B cell (primary cell): ENCODE data around the gene EIF4ENIF1. TPM values are rescaled to one million over a fixed set of nuclear protein-coding genes. Genes with fewer than 3 reads are reported as not detected.

Source experiments
- ATAC-seq: fragments of 200-7000 bp; cut with Tn5 transposase; one replicate; pipeline ENCODE4 v1.10.0; 2021; ENCODE audit warnings: low read depth, mild to moderate bottlenecking, moderate number of reproducible peaks, moderate library complexity
- CTCF ChIA-PET: fragments of 350-600 bp; sonication (Branson Sonifier 250); formaldehyde crosslinking; loops from one replicate; lab custom pipeline; 2021; ENCODE audit warnings: antibody characterized with exemption, inconsistent platforms; lab: Charles Lee
- POLR2A ChIA-PET: fragments of 350-600 bp; sonication (Branson Sonifier 250); formaldehyde crosslinking; loops from one replicate; lab custom pipeline; 2021; ENCODE audit warnings: antibody characterized with exemption; lab: Charles Lee
- DNase-seq: peaks from one replicate; pipeline ENCODE4 v3.0.0; 2013
- H2AFZ ChIP-seq: 2 replicates; pipeline ENCODE4 v1.6.1; 2012; ENCODE audit warnings: mild to moderate bottlenecking, low read depth, low read length; ENCODE audit not compliant: insufficient read depth, poor library complexity, severe bottlenecking
- H3K27ac ChIP-seq, 2 donors: 1 replicate in 1 of 2; 2 replicates in 1 of 2; pipeline ENCODE4 v1.5.1; 2012 to 2013; ENCODE audit warnings: low read length in 2 of 2, mild to moderate bottlenecking in 2 of 2, moderate library complexity in 1 of 2
- H3K27me3 ChIP-seq, 4 experiments: fragments of 200-600 bp in 1 of 4; sonication (generic) in 1 of 4; replicated peaks in 1 of 4; 1 replicate in 2 of 4; 2 replicates in 2 of 4; pipeline versions ENCODE4 v1.6.1 to v1.7.0; 2013 to 2016; ENCODE audit warnings: low read length in 3 of 4, mild to moderate bottlenecking in 2 of 4, mixed read lengths in 1 of 4, moderate library complexity in 1 of 4; ENCODE audit not compliant: insufficient read depth in 4 of 4, control insufficient read depth in 3 of 4; ENCODE audit errors: control extremely low read depth in 1 of 4
- H3K36me3 ChIP-seq, 2 experiments: replicated peaks in 1 of 2; 1 replicate in 1 of 2; 2 replicates in 1 of 2; pipeline versions ENCODE4 v1.6.1 to v1.7.1; 2013; ENCODE audit warnings: low read length in 1 of 2; ENCODE audit not compliant: insufficient read depth in 2 of 2, control insufficient read depth in 1 of 2; ENCODE audit errors: control extremely low read depth in 1 of 2, extremely low read depth in 1 of 2
- H3K4me1 ChIP-seq, 2 donors: fragments of 200-600 bp in 1 of 2; sonication (generic) in 1 of 2; 1 replicate in 1 of 2; 2 replicates in 1 of 2; pipeline versions ENCODE4 v1.5.1 to v1.6.1; 2013 to 2017; ENCODE audit warnings: low read length in 2 of 2; ENCODE audit not compliant: control insufficient read depth in 2 of 2, insufficient read depth in 2 of 2
- H3K4me2 ChIP-seq: replicated peaks from 2 replicates; pipeline ENCODE3; 2012; ENCODE audit warnings: mild to moderate bottlenecking, low read depth, low read length; ENCODE audit not compliant: poor library complexity, severe bottlenecking
- H3K4me3 ChIP-seq, 5 experiments: fragments of 200-600 bp in 1 of 5; sonication (generic) in 1 of 5; 1 replicate in 3 of 5; 2 replicates in 2 of 5; pipeline versions ENCODE4 v1.5.1 to v1.7.0; 2011 to 2016; ENCODE audit warnings: low read length in 4 of 5, mild to moderate bottlenecking in 4 of 5, low read depth in 2 of 5, control low read depth in 1 of 5, moderate library complexity in 1 of 5; ENCODE audit not compliant: insufficient read depth in 1 of 5; ENCODE audit errors: control extremely low read depth in 1 of 5, extremely low read depth in 1 of 5
- H3K79me2 ChIP-seq: fragments of 200-600 bp; sonication (generic); one replicate; pipeline ENCODE4 v1.6.0; 2016; ENCODE audit warnings: low read length; ENCODE audit not compliant: control insufficient read depth, insufficient read depth
- H3K9ac ChIP-seq: fragments of 200-600 bp; sonication (generic); 2 replicates; pipeline ENCODE4 v1.6.1; 2017; ENCODE audit warnings: mild to moderate bottlenecking, low read length, moderate library complexity
- H3K9me3 ChIP-seq, 3 donors: one replicate each; pipeline versions ENCODE4 v1.6.1 to v1.7.1; 2013; ENCODE audit warnings: low read length in 2 of 3; ENCODE audit not compliant: control insufficient read depth in 2 of 3, insufficient read depth in 1 of 3; ENCODE audit errors: control extremely low read depth in 1 of 3
- H4K20me1 ChIP-seq: 2 replicates; pipeline ENCODE4 v1.6.0; 2012; ENCODE audit warnings: mild to moderate bottlenecking, low read length; ENCODE audit not compliant: insufficient read depth, control insufficient read depth, poor library complexity, severe bottlenecking
- H3K27ac Mint-ChIP-seq: one replicate; pipeline ENCODE4 v1.8.0; 2021; ENCODE audit warnings: mixed read lengths
- H3K27me3 Mint-ChIP-seq: one replicate; pipeline ENCODE4 v1.8.0; 2021; ENCODE audit warnings: mixed read lengths
- H3K4me1 Mint-ChIP-seq: one replicate; pipeline ENCODE4 v1.8.0; 2021; ENCODE audit warnings: mixed read lengths
- H3K4me3 Mint-ChIP-seq: one replicate; pipeline ENCODE4 v1.8.0; 2021; ENCODE audit warnings: mixed read lengths
- H3K9me3 Mint-ChIP-seq: one replicate; pipeline ENCODE4 v1.8.0; 2022; ENCODE audit warnings: mixed read lengths; ENCODE audit not compliant: insufficient read depth
- CTCF ChIP-seq: fragments of 200-600 bp; IDR thresholded peaks from one replicate; pipeline ENCODE4 v1.8.0; 2022; ENCODE audit warnings: antibody characterized with exemption, mild to moderate bottlenecking
- EZH2 ChIP-seq: IDR thresholded peaks from 2 replicates; pipeline ENCODE4 v1.6.1; 2012; ENCODE audit warnings: borderline replicate concordance, low read depth, mild to moderate bottlenecking, moderate library complexity, low read length; ENCODE audit not compliant: insufficient read depth, poor library complexity, severe bottlenecking
- WGBS: methylation state at CpG from one replicate; pipeline ENCODE4 v1.1.5; 2013; ENCODE audit warnings: missing lambda C conversion rate; ENCODE audit not compliant: insufficient coverage; 5-methylcytosine and 5-hydroxymethylcytosine counted together
- intact Hi-C: fragments of 100-400 bp; cut with micrococcal nuclease; formaldehyde crosslinking; loops from one replicate; pipeline ENCODE4 v1.10.0; 2022
- polyA plus RNA-seq: library from polyadenylated mRNA; depleted of rRNA; stranded (reverse); fragments of >200 nt; gene quantifications from 2 replicates; pipeline ENCODE4 v1.2.3, GENCODE V29; 2012
- total RNA-seq, 2 donors: library from RNA; stranded (reverse); fragments of 120-200 nt in 1 of 2; gene quantifications; 1 replicate in 1 of 2; 2 replicates in 1 of 2; pipeline versions ENCODE4 v1.2.3 to v1.2.4, GENCODE V29; 2013 to 2022

EIF4ENIF1 gene
- total and polyA plus RNA-seq, 2 donors (not counting 1 experiment from before 2014, with no cell fraction given): 29.4 to 58.3 TPM

GRCh38 chr22:31520051-31520450 lies 30.4 kb upstream of the EIF4ENIF1 start:
- Histone ChIP-seq H3K4me3 (no peak overlapping the region), H3K27ac (no peak overlapping the region), H4K20me1 (no peaks in the 10 kb centered on the region), H3K4me2 (no peak overlapping the region), H3K27me3 (no peaks in the 10 kb centered on the region), H3K4me1 (no peaks in the 10 kb centered on the region), H2AFZ (no peak overlapping the region), H3K36me3 (peaks cover 5 to 11% of the 10 kb centered on the region in 2 experiments), H3K9ac (no peak overlapping the region), H3K9me3 (no peaks in the 10 kb centered on the region), H3K79me2 (peaks cover 57% of the 10 kb centered on the region)
- ATAC-seq: no peak
- intact Hi-C loops: loop anchor here (10.0 kb wide), 1 partner anchor 45 kb away; no protein-coding TSS in a partner anchor
- H3K27ac Mint-ChIP-seq: no peak overlapping the region
- H3K9me3 Mint-ChIP-seq: no peaks in the 10 kb centered on the region
- DNase-seq: no peak
- H3K27me3 Mint-ChIP-seq: no peaks in the 10 kb centered on the region
- H3K4me3 Mint-ChIP-seq: no peak overlapping the region
- 80% methylated on average over 1 of the region's 4 CpGs for WGBS
- TF ChIP-seq CTCF: no peak
- TF ChIP-seq EZH2: no peak
- ChIA-PET CTCF (interaction anchor here (0.7 kb wide), 1 partner anchor 39 kb away, joined by 3 read pairs; no protein-coding TSS in a partner anchor), POLR2A (interaction anchor here (0.7 kb wide), 1 partner anchor 88 kb away, joined by 4 read pairs; no protein-coding TSS in a partner anchor)
- peaks cover 7% of the 10 kb centered on the region for H3K4me1 Mint-ChIP-seq

GRCh38 chr22:31509061-31509762 lies 19.6 kb upstream of the EIF4ENIF1 start:
- Histone ChIP-seq H3K9ac (no peak overlapping the region), H3K9me3 (no peaks in the 10 kb centered on the region), H3K4me2 (no peak overlapping the region), H3K27ac (no peak overlapping the region), H3K4me1 (no peaks in the 10 kb centered on the region), H4K20me1 (peaks cover 7% of the 10 kb centered on the region), H2AFZ (no peak overlapping the region), H3K36me3 (peaks cover 0 to 24% of the 10 kb centered on the region in 2 experiments), H3K27me3 (no peaks in the 10 kb centered on the region), H3K79me2 (peaks cover 36% of the 10 kb centered on the region), H3K4me3 (no peak overlapping the region)
- no peak for DNase-seq
- no peak overlapping the region for H3K27ac Mint-ChIP-seq
- 100% methylated on average over 2 of the region's 6 CpGs for WGBS
- TF ChIP-seq EZH2 (no peak), CTCF (no peak)
- ATAC-seq: no peak
- no peaks in the 10 kb centered on the region for H3K9me3 Mint-ChIP-seq
- POLR2A ChIA-PET: no interaction called here
- peaks cover 2% of the 10 kb centered on the region for H3K4me1 Mint-ChIP-seq
- no peak overlapping the region for H3K4me3 Mint-ChIP-seq
- no peaks in the 10 kb centered on the region for H3K27me3 Mint-ChIP-seq
- CTCF ChIA-PET: no interaction called here
- intact Hi-C loops: loop anchor here (10.0 kb wide), 1 partner anchor 56 kb away; no protein-coding TSS in a partner anchor
